K562 (cell line): ENCODE measurements around the gene RSPRY1. TPM values are rescaled to one million over a fixed set of nuclear protein-coding genes. Genes with fewer than 3 reads are reported as not detected.
A peak's percentile ranks its signal among the peaks of the same experiment; 100 is the strongest.

Source experiments
- ATAC-seq: fragments of 200-7000 bp; cut with Tn5 transposase; 3 replicates; pipeline ENCODE4 v1.9.1; 2020; ENCODE audit warnings: moderate library complexity
- BruUV-seq: library from RNA; stranded (reverse); fragments of 400-500 nt; replicated peaks from 2 replicates; lab custom pipeline; 2021; lab: Mats Ljungman, UMichigan
- CTCF ChIA-PET: fragments of 300-600 bp; formaldehyde crosslinking; extraction: SDS; loops from one replicate; lab custom pipeline; 2021; ENCODE audit warnings: low intra/inter-chr PET ratio; lab: Yijun Ruan, JAX
- POLR2A ChIA-PET: fragments of 300-600, 350-650 bp; sonication (Branson Sonifier 250); formaldehyde crosslinking; extraction: SDS; loops from one replicate; lab custom pipeline; 2021; ENCODE audit warnings: antibody characterized with exemption, inconsistent platforms; lab: Yijun Ruan, JAX
- DNase-seq, 4 experiments: peaks; one replicate each; pipeline versions ENCODE4 v3.0.0 to v3.0.0-alpha.2; 2011 to 2018; ENCODE audit warnings: low spot score in 3 of 4, mixed read lengths in 3 of 4; ENCODE audit errors: extremely low read depth in 1 of 4
- FAIRE-seq: peaks from 2 replicates; lab custom pipeline; 2011; peaks lifted over from hg19 to GRCh38; lab: Jason Lieb, UNC
- H2AFZ ChIP-seq: 2 replicates; pipeline ENCODE4 v1.6.0; 2011; ENCODE audit warnings: low read depth, low read length, control low read depth, inconsistent platforms
- H3K27ac ChIP-seq: fragments of 200-600 bp; 3 replicates; pipeline ENCODE4 v1.8.0; 2011; ENCODE audit warnings: low read depth, mild to moderate bottlenecking, control low read depth, inconsistent platforms, low read length, moderate library complexity, mixed read lengths; ENCODE audit errors: extremely low read depth
- H3K27me3 ChIP-seq, 2 experiments: fragments of 300-600 bp in 1 of 2; 2 replicates in 1 of 2; 3 replicates in 1 of 2; pipeline versions ENCODE4 v1.6.0 to v1.8.0; 2011; ENCODE audit warnings: inconsistent platforms in 2 of 2, low read length in 2 of 2, mild to moderate bottlenecking in 1 of 2, mixed read lengths in 1 of 2, moderate library complexity in 1 of 2; ENCODE audit not compliant: control insufficient read depth in 2 of 2, insufficient read depth in 2 of 2
- H3K36me3 ChIP-seq: fragments of 300-600 bp; 3 replicates; pipeline ENCODE4 v1.8.0; 2011; ENCODE audit warnings: mild to moderate bottlenecking, low read length, inconsistent platforms; ENCODE audit not compliant: control insufficient read depth, insufficient read depth
- H3K4me1 ChIP-seq, 2 experiments: fragments of 200-600 bp in 1 of 2; replicated peaks in 1 of 2; 2 replicates in 1 of 2; 3 replicates in 1 of 2; pipeline versions ENCODE4 v1.5.1 to v1.8.0; 2011; ENCODE audit warnings: inconsistent platforms in 2 of 2, low read length in 2 of 2, mild to moderate bottlenecking in 1 of 2, mixed read lengths in 1 of 2, moderate library complexity in 1 of 2; ENCODE audit not compliant: control insufficient read depth in 2 of 2, insufficient read depth in 2 of 2
- H3K4me2 ChIP-seq: 2 replicates; pipeline ENCODE4 v1.6.1; 2011; ENCODE audit warnings: low read length, control low read depth, inconsistent platforms, mixed read lengths; ENCODE audit not compliant: insufficient read depth
- H3K4me3 ChIP-seq: fragments of 200-600 bp; sonication (generic), shearing (Covaris generic); 2 replicates; pipeline ENCODE4 v1.5.1; 2016; ENCODE audit warnings: control low read depth, inconsistent platforms
- H3K79me2 ChIP-seq: fragments of 200-600 bp; 3 replicates; pipeline ENCODE4 v1.8.0; 2011; ENCODE audit warnings: low read length, inconsistent platforms; ENCODE audit not compliant: control insufficient read depth, insufficient read depth
- H3K9ac ChIP-seq, 2 experiments: 2 replicates each; pipeline versions ENCODE4 v1.6.0 to v1.6.1; 2011; ENCODE audit warnings: low read depth in 2 of 2, low read length in 2 of 2, control low read depth in 1 of 2, inconsistent platforms in 1 of 2, mild to moderate bottlenecking in 1 of 2, mixed read lengths in 1 of 2; ENCODE audit not compliant: insufficient read depth in 1 of 2
- H3K9me1 ChIP-seq: one replicate; pipeline ENCODE4 v1.6.0; 2011; ENCODE audit warnings: inconsistent platforms, mild to moderate bottlenecking, low read length, moderate library complexity; ENCODE audit not compliant: control insufficient read depth, insufficient read depth
- H3K9me3 ChIP-seq: replicated peaks from 2 replicates; pipeline ENCODE4 v1.5.1; 2011; ENCODE audit warnings: low read depth, low read length, inconsistent platforms; ENCODE audit not compliant: control insufficient read depth, insufficient read depth
- H4K20me1 ChIP-seq: replicated peaks from 2 replicates; pipeline ENCODE4 v1.6.1; 2011; ENCODE audit warnings: low read length, inconsistent platforms, mixed read lengths; ENCODE audit not compliant: control insufficient read depth, insufficient read depth
- CEBPB ChIP-seq: fragments of 450-650 bp; IDR thresholded peaks from 2 replicates; pipeline ENCODE4 v1.6.1; 2016; ENCODE audit warnings: missing genetic modification characterization, missing compliant biosample characterization
- CEBPG ChIP-seq, 3 experiments: fragments of 200-800 bp in 1 of 3; sonication (Bioruptor generic) in 1 of 3; sonication (generic) in 1 of 3; formaldehyde crosslinking in 1 of 3; IDR thresholded peaks in 2 of 3; conservative IDR thresholded peaks in 1 of 3; 2 replicates each; pipeline versions ENCODE4 v1.6.1 to v1.8.0; 2016 to 2022; ENCODE audit warnings: missing compliant biosample characterization in 2 of 3, missing genetic modification characterization in 2 of 3, mild to moderate bottlenecking in 1 of 3, missing genetic modification reagents in 1 of 3
- CHD2 ChIP-seq: IDR thresholded peaks from 2 replicates; pipeline ENCODE4 v1.6.1; 2011; ENCODE audit warnings: low read depth, low read length
- DACH1 ChIP-seq: fragments of 450-650 bp; IDR thresholded peaks from 2 replicates; pipeline ENCODE4 v1.6.1; 2018; ENCODE audit not compliant: partially characterized antibody
- POLR3A ChIP-seq: IDR thresholded peaks from 2 replicates; pipeline ENCODE4 v1.6.1; 2011; ENCODE audit warnings: borderline replicate concordance, mild to moderate bottlenecking, moderate library complexity; ENCODE audit not compliant: insufficient read length, insufficient read depth; ENCODE audit errors: extremely low read depth
- RAD51 ChIP-seq: fragments of 450-650 bp; IDR thresholded peaks from 2 replicates; pipeline ENCODE4 v1.7.1; 2016; ENCODE audit warnings: low read depth, mild to moderate bottlenecking, borderline replicate concordance
- SMAD1 ChIP-seq: fragments of 150-350 bp; IDR thresholded peaks from 2 replicates; pipeline ENCODE4 v1.6.1; 2014; ENCODE audit warnings: low read length, low read depth; ENCODE audit not compliant: partially characterized antibody
- ZNF143 ChIP-seq: sonication (generic); formaldehyde crosslinking; IDR thresholded peaks from 2 replicates; pipeline ENCODE4 v1.9.0; 2022; ENCODE audit warnings: mild to moderate bottlenecking, missing genetic modification reagents
- ZNF174 ChIP-seq: fragments of 250-450 bp; sonication (Bioruptor Pico); IDR thresholded peaks from 2 replicates; pipeline ENCODE4 v1.4.0; 2020; ENCODE audit warnings: mild to moderate bottlenecking
- ZNF324 ChIP-seq: fragments of 250-450 bp; sonication (Bioruptor Pico); IDR thresholded peaks from 2 replicates; pipeline ENCODE4 v1.4.0; 2020; ENCODE audit warnings: mild to moderate bottlenecking
- WGBS: fragments of 100-300 bp; shearing (Covaris generic); methylation state at CpG from one replicate; pipeline ENCODE4 v1.1.6; 2016; ENCODE audit warnings: low coverage, mixed read lengths; ENCODE audit not compliant: insufficient coverage; ENCODE audit errors: missing lambda C conversion rate; 5-methylcytosine and 5-hydroxymethylcytosine counted together
- in situ Hi-C: fragments of 300-500 bp; cut with MboI; formaldehyde crosslinking; loops from 4 replicates; pipeline ENCODE4 v1.15.0; 2018; ENCODE audit warnings: inconsistent platforms, mixed read lengths
- intact Hi-C: fragments of 100-400 bp; cut with micrococcal nuclease; formaldehyde crosslinking; loops from 2 replicates; pipeline ENCODE4 v1.14.2; 2022
- polyA plus RNA-seq, 8 experiments: library from polyadenylated mRNA; depleted of rRNA in 4 of 8; stranded (reverse) in 5 of 8; unstranded in 3 of 8; fragments of >200 nt; fragmentation: Nextera tagmentation in 2 of 8; fragmentation: Illumina TruSeq in 1 of 8; extraction: Ambion mirVana in 2 of 8; extraction: Trizol in 1 of 8; gene quantifications; 2 replicates each; pipeline versions ENCODE4 v1.2.1 to v1.2.3, GENCODE V29; 2011 to 2014; ENCODE audit warnings: inconsistent platforms in 1 of 8, missing spikeins in 1 of 8
- total RNA-seq, 7 experiments: library from RNA; depleted of rRNA in 6 of 7; stranded (reverse); fragments of >200 nt in 6 of 7; fragmentation: Illumina TruSeq in 2 of 7; extraction: Trizol in 2 of 7; gene quantifications; 2 replicates each; pipeline versions ENCODE4 v1.2.1 to v1.2.3, GENCODE V29; 2011 to 2021; ENCODE audit warnings: low replicate concordance in 1 of 7
- TF ChIP-seq, protein P1 (sequence below): sonication (generic); formaldehyde crosslinking; IDR thresholded peaks from 2 replicates; pipeline ENCODE4 v1.8.1; 2023; ENCODE audit warnings: mild to moderate bottlenecking, missing genetic modification reagents
- TF ChIP-seq, protein P2 (sequence below): fragments of 450-650 bp; IDR thresholded peaks from 2 replicates; pipeline ENCODE4 v1.6.1; 2016
- TF ChIP-seq, protein P3 (sequence below), 2 experiments: fragments of 450-650 bp in 1 of 2; sonication (generic) in 1 of 2; formaldehyde crosslinking in 1 of 2; IDR thresholded peaks in 1 of 2; conservative IDR thresholded peaks in 1 of 2; 2 replicates each; pipeline versions ENCODE4 v1.6.1 to v1.8.1; 2016 to 2023; ENCODE audit warnings: mild to moderate bottlenecking in 2 of 2, moderate library complexity in 2 of 2, inconsistent platforms in 1 of 2, missing genetic modification reagents in 1 of 2
- TF ChIP-seq, protein P4 (sequence below): sonication (generic); IDR thresholded peaks from 2 replicates; pipeline ENCODE4 v1.6.1; 2016

Gene RSPRY1
- total and polyA plus RNA-seq, 9 of the 15 experiments (the other 6 are each of a cell fraction or from before 2014, with no cell fraction given), result 10.2 to 27.8 (median 20.8) TPM

DNA sequence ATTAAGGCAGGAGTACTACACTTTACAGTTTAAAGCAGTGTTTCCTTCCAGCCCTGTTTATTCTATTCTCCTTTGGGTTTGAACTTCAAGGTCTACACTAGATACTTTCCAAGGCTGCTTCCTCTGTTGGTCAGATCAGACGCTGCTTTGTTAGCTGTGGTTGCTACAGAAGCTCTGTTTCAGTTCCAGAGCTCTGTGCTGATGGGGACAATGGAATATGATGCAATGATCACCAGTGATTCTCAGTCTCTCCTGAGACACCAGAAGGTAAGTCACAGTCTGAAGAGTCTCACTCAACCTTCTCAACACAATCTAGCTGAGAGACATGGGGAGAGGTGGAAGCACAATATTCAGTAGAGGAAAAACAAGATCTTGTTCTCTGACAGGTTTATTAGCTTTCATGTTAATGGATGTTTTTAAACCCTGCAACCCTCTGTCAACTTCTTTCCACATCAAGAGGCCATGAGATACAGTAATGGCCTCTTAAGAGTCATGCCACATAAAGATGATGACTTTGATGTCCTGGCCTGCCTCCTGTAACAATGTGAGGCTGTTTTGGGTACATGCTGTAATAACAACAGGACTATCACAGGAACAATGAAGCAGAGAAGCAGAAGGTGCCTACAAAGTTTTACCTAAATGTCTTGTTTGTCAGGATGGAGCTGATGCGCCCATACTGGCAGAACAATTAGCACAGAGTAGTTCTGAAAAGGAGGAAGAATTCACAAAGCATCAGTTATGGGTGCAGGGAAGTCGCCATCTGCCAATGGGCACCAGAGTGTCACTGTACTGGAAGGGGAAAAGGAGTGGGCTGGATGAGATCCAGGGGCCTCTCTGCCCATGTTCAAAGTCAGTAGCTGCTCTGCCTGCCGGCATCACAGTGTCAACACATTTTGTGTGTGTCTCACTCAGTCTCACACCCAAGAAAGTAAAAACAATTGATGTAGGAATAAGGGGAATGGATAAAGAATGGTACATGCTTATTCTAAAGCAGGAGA lies 33.7 kb upstream of the RSPRY1 start:
- ATAC-seq (no peak), FAIRE-seq (no peak), DNase-seq (no peak)
- in situ Hi-C loops, result no loop called here
- no peaks in the 10 kb centered on the region for H4K20me1 ChIP-seq
- H3K9me3 ChIP-seq, result no peaks in the 10 kb centered on the region
- H3K4me1 ChIP-seq, result peaks cover 0 to 2% of the 10 kb centered on the region in 2 experiments; a peak in 1 of 5 replicates
- no peak for TF ChIP-seq DACH1
- no peak for TF ChIP-seq CEBPG (CRISPR knock-in tag; IDR thresholded peaks at IDR 0.05)
- peak in 1 of 2 experiments; percentile 71; a peak in 2 of 4 replicates for TF ChIP-seq CEBPG (tag; conservative IDR thresholded peaks at IDR 0.05 in 1 of 2, IDR thresholded peaks at IDR 0.05 in 1 of 2)
- no peak for TF ChIP-seq ZNF174 (CRISPR knock-in tag)
- TF ChIP-seq SMAD1, result no peak
- TF ChIP-seq, protein P1, sequence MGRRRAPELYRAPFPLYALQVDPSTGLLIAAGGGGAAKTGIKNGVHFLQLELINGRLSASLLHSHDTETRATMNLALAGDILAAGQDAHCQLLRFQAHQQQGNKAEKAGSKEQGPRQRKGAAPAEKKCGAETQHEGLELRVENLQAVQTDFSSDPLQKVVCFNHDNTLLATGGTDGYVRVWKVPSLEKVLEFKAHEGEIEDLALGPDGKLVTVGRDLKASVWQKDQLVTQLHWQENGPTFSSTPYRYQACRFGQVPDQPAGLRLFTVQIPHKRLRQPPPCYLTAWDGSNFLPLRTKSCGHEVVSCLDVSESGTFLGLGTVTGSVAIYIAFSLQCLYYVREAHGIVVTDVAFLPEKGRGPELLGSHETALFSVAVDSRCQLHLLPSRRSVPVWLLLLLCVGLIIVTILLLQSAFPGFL (CRISPR knock-in tag), result no peak
- TF ChIP-seq ZNF324 (CRISPR knock-in tag), result no peak
- no peak for TF ChIP-seq POLR3A
- peak; percentile 53 for TF ChIP-seq CEBPB
- TF ChIP-seq CHD2, result no peak
- TF ChIP-seq ZNF143 (CRISPR knock-in tag), result no peak
- TF ChIP-seq, protein P2, sequence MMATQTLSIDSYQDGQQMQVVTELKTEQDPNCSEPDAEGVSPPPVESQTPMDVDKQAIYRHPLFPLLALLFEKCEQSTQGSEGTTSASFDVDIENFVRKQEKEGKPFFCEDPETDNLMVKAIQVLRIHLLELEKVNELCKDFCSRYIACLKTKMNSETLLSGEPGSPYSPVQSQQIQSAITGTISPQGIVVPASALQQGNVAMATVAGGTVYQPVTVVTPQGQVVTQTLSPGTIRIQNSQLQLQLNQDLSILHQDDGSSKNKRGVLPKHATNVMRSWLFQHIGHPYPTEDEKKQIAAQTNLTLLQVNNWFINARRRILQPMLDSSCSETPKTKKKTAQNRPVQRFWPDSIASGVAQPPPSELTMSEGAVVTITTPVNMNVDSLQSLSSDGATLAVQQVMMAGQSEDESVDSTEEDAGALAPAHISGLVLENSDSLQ, result no peak
- TF ChIP-seq, protein P3, sequence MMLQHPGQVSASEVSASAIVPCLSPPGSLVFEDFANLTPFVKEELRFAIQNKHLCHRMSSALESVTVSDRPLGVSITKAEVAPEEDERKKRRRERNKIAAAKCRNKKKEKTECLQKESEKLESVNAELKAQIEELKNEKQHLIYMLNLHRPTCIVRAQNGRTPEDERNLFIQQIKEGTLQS (IDR thresholded peaks at IDR 0.05), result peak; percentile 31; the same call in 1 of the 2 replicates
- TF ChIP-seq, protein P3 (CRISPR knock-in tag; conservative IDR thresholded peaks at IDR 0.05), result no peak
- TF ChIP-seq, protein P4, sequence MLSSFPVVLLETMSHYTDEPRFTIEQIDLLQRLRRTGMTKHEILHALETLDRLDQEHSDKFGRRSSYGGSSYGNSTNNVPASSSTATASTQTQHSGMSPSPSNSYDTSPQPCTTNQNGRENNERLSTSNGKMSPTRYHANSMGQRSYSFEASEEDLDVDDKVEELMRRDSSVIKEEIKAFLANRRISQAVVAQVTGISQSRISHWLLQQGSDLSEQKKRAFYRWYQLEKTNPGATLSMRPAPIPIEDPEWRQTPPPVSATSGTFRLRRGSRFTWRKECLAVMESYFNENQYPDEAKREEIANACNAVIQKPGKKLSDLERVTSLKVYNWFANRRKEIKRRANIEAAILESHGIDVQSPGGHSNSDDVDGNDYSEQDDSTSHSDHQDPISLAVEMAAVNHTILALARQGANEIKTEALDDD, result no peak
- TF ChIP-seq RAD51, result no peak
- no peaks in the 10 kb centered on the region for H3K27me3 ChIP-seq
- CTCF ChIA-PET, result no interaction called here
- peaks cover 52% of the 10 kb centered on the region for H3K36me3 ChIP-seq
- no peak overlapping the region for H2AFZ ChIP-seq
- H3K79me2 ChIP-seq, result no peaks in the 10 kb centered on the region
- POLR2A ChIA-PET, result interaction anchor here (0.6 to 3.3 kb wide), 6 partner anchors 9 to 186 kb away, joined by 3 to 27 read pairs (median 3); no protein-coding TSS in a partner anchor
- intact Hi-C loops, result no loop called here
- 97% methylated on average over 4 of the region's 4 CpGs for WGBS
- H3K9ac ChIP-seq, result no peak overlapping the region
- H3K4me2 ChIP-seq, result no peak overlapping the region
- no peak overlapping the region for H3K4me3 ChIP-seq
- no peak overlapping the region for H3K27ac ChIP-seq
- H3K9me1 ChIP-seq, result no peaks in the 10 kb centered on the region
- BruUV-seq, result no TSS peak
